Measurements from ENCODE around the gene MTHFD1.

MTHFD1 gene

DNA sequence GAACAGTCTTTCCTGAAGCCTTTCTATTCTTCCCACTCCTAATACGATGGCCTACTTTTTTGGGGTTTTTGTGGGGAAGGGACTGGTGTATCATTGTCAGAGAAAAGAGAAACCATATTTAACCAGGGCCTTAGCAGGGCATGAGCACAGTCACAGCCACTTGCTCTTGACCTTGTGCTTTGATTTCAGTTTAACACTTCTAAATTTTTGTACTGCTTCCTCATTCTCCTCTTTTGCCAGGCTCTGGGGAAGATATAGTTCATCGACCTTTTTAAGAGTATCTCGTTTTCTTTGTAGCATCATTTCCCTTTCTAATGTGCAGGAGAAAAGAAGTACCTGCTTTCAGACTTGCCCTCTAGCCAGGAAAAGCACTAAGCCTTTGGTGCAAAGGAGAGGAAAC is 118.6 kb downstream of the MTHFD1 start:
- no peak overlapping the region for H3K27ac ChIP-seq
- TF ChIP-seq, protein P1, sequence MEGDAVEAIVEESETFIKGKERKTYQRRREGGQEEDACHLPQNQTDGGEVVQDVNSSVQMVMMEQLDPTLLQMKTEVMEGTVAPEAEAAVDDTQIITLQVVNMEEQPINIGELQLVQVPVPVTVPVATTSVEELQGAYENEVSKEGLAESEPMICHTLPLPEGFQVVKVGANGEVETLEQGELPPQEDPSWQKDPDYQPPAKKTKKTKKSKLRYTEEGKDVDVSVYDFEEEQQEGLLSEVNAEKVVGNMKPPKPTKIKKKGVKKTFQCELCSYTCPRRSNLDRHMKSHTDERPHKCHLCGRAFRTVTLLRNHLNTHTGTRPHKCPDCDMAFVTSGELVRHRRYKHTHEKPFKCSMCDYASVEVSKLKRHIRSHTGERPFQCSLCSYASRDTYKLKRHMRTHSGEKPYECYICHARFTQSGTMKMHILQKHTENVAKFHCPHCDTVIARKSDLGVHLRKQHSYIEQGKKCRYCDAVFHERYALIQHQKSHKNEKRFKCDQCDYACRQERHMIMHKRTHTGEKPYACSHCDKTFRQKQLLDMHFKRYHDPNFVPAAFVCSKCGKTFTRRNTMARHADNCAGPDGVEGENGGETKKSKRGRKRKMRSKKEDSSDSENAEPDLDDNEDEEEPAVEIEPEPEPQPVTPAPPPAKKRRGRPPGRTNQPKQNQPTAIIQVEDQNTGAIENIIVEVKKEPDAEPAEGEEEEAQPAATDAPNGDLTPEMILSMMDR (conservative IDR thresholded peaks at IDR 0.05) = no peak

DNA sequence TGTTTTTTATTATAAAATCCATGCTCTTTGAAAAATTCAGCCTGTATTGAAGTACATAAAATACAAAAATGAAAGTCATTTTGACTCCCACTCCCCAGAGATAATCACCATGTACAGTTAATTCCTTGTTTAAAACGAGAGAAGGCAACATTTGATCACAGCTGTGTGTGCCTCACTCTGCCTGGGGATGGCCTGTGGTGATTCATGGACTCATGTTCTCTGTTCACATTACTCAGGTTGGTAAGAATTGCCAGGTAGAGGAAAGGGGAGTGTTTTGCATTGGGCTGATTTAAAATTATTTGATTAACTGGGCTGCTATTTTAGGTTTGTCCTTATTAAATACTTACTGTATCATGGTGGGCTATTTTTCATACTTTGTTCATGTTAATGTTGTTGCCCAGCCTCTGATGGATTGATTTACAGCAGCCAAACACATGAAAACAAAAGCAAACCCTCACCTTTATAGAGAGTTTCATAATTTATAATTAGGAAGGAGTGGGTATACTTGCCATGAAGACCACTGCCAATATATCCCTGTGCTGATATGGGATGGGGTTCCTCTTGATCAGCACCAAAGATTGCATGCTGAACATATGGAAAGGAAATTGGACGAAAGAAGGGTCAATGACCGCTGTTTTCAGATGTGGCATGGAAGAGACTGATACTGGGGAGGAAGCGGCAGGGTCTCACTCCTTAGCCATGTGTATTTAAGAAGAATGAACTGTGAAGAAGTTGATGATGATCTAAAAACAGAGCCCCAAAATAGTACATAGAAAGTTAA is 119.4 kb downstream of the MTHFD1 start:
- TF ChIP-seq, protein P1 (conservative IDR thresholded peaks at IDR 0.05) = no peak
- no peak overlapping the region for H3K27ac ChIP-seq

DNA sequence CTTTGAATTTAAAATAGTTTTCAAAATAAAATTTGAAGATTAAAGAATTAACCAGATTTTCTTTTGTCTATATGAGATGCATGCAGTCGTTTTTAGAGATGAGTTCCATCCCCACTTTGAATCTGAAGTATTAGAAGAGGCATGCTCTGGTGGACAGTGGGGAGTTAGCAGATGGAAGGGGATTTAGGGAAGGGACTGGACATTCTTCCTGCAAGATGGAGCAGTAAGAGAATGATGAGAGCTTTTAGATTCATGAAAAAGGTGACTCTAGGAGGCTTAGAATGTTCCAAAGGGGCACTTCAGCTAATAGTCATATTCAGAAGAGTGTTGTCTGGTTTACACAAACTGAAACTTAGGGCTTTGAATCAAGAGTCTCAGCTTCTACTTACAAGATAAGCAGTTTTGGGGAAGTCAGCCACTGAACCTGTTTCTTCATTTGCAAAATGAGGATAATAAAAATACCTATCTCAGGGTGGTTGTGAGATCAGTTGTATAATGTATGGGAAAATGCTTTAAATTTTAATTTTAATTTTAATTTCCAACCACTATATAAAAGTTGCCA is 120.1 kb downstream of the MTHFD1 start:
- H3K27ac ChIP-seq = no peak overlapping the region

DNA sequence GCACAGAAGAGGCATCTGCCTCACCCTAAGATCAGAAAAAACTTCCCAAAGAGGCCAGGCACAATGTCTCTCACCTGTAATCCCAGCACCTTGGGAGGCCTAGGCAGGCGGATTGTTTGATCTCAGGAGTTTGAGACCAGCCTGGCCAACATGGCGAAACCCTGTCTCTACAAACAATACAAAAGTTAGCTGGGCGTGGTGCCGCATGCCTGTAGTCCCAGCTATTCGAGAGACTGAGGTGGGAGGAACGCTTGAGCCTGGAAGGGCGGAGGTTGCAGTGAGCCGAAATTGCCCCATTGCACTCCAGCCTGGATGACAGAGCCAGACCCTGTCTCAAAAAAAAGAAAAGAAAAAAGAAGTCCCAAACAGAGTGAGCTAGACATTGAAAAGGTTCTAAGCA is 120.9 kb downstream of the MTHFD1 start:
- H3K27ac ChIP-seq = no peak overlapping the region
- TF ChIP-seq, protein P1 (conservative IDR thresholded peaks at IDR 0.05) = no peak

More for the DNA sequence above, 120.1 kb downstream of the MTHFD1 start:
- TF ChIP-seq, protein P1 (conservative IDR thresholded peaks at IDR 0.05) = no peak

Data from VCaP (cell line).